HG03354 (cell line): Measurements from ENCODE around the gene IL1RAPL1.
"Not testable (repeated sequence)": the region's sequence is repeated elsewhere in the genome, so short reads cannot be mapped to it uniquely, and the experiment has no call there.

ENCODE experiments used
- ATAC-seq: cut with Tn5 transposase; IDR thresholded peaks from one replicate; pipeline ENCODE4 v1.9.1; 2021; ENCODE audit warnings: mild to moderate bottlenecking; ENCODE audit not compliant: unreplicated experiment, poor library complexity, severe bottlenecking

The IL1RAPL1 gene

GRCh38 chrX:29066516-29066915, 479.3 kb downstream of the IL1RAPL1 start:
- ATAC-seq = no peak

DNA sequence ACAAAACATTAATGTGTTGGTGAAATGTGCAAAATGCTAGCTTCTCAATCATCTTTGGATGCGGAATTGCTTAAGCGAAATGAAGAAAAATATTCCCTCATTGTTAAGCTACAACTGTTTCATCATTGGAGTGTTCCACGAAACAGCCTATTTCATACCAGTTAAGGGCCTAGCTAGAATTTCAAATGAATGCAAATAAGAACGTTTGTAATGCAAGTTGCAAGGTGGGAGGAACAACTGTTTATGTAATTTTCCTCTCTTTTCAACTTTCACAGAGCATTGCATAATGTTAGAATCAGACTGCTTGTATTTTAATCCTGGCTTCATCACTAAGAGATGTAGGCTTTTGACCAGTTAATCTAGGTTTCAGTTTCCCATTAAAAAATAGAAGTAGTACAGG, 480.1 kb downstream of the IL1RAPL1 start:
- ATAC-seq = no peak

DNA sequence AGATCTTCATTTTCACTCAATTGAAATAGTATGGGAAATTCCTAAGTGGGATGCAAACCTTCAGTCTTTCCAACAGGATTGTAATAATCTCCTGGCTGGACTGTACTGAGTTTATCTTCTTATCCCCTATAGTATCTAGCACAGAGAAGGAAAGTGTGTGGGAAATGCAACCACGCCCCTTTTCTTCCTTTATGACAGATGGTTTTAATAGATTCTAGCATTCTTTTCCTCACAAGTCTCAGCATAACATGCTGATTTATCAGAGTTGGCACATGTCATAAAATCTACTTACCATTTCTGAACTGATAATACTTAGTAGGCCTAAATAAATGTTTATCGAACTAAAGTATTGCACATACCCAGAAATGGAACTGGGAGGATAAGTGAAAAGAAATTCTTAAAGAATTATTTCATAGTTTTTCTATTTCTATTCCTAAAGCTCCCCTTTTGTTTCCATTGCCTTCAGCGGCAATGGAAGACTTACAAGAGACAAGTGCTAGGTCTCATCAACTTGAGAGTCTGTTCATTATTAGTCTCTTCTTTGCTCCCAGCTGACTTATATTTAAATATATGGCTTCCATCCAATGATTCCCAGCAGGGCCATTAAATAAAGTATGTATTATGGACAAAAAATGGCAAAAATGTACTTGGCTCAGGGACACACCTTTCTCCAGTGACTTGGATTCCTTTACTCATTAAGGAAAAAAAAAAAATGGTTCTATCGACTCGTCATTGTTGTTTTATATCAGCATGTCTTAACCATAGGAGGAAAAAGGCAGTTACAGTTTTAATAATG, 484.5 kb downstream of the IL1RAPL1 start:
- no peak for ATAC-seq

- no peak for ATAC-seq
Measured at GRCh38 chrX:29082558-29082957, 495.3 kb downstream of the IL1RAPL1 start.

GRCh38 chrX:29083823-29084222, 496.6 kb downstream of the IL1RAPL1 start:
- no peak for ATAC-seq

GRCh38 chrX:29090811-29091210, 503.6 kb downstream of the IL1RAPL1 start:
- no peak for ATAC-seq

- ATAC-seq = no peak
Measured at GRCh38 chrX:29107231-29107630, 520.0 kb downstream of the IL1RAPL1 start.

DNA sequence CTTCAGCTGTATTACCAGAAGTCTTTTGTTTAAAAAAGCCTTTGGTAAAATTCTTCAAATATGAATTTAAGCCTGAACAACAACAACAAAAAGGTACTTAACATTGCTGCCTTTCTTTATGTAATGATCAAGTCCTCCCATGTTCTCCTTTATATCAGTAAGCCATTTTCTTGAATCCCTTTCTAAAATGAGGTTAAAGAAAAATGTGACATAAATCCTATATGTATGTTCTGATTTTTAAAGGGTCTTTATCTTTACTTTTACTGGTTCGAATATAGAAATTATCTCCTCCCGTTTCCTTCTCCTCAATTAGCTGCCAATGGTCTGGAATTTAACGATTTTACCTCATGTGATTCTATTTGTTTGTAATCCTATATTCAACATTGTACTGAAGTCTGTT, 522.8 kb downstream of the IL1RAPL1 start:
- ATAC-seq = no peak

DNA sequence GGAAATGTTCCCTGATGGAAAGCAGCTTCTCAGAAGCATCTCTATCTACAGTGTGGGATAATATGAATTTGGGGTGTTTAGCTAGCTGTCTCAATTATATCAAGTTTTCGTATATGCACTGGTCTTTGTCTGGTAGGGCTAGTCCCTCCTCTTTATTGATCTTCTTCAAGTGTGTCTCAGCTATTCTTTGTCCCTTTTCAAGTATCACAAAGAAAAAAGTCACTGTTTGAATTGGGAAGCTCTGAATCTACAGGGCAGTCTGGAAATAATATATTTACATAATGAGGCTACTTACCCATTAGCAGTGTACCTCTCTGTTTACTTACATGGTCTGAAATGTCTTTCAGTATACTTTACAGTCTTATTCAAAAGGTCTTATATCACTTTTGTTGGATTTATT, 526.0 kb downstream of the IL1RAPL1 start:
- no peak for ATAC-seq

DNA sequence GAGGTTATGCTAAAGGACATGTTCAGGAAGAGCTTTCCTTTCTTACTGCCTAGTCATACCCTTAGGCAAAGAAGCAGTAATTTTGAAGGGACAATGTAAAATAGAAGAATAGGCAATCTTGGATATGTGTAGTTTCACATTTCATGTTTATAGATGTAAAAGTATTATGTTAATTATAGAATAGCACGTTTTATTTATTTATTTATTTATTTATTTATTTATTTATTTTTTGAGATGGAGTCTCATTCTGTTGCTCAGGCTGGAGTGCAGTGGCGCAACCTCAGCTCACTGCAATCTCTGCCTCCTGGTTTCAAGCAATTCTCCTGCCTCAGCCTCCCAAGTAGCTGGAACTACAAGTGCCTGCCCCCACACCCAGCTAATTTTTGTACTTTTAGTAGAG, 535.6 kb downstream of the IL1RAPL1 start:
- not testable (repeated sequence) for ATAC-seq

DNA sequence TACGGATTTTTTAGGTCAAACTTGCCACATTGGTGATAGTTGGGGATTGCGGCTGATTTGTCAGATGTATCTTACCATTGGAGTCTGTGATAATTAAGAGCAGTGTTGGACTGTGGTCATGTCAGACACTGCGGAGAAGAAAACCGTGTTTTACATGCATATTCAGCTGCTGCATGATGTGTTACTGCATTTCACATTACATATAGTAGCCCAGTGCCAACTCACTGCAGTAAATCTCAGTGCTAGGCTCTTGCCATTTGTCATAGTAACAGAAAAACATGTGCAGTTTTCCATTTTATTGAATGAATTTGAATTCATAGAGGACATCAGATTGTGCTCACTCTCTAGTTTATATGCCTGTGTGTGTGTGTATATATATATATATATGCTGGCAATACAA, 543.7 kb downstream of the IL1RAPL1 start:
- ATAC-seq = no peak

GRCh38 chrX:29136904-29137303, 549.7 kb downstream of the IL1RAPL1 start:
- ATAC-seq = no peak

DNA sequence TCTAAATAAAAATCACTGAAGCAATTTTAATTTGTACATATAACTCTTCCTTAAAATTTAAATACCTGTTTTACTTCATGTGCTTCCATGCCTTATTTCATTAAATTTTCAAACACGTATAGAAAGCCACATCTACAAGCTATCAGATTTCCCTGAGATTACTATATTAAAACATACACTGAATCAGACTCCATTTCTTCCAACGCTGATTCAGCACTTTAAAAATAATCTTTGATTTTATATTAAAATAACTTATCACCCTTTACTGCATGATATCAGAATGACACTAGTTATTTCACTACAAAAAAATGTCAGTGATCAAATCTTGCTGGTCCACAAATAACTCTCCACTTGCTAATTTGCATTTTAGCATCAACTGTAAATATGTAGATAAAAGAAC, 550.8 kb downstream of the IL1RAPL1 start:
- no peak for ATAC-seq

GRCh38 chrX:29143356-29143755, 556.1 kb downstream of the IL1RAPL1 start:
- no peak for ATAC-seq

GRCh38 chrX:29143756-29144155, 556.5 kb downstream of the IL1RAPL1 start:
- no peak for ATAC-seq

DNA sequence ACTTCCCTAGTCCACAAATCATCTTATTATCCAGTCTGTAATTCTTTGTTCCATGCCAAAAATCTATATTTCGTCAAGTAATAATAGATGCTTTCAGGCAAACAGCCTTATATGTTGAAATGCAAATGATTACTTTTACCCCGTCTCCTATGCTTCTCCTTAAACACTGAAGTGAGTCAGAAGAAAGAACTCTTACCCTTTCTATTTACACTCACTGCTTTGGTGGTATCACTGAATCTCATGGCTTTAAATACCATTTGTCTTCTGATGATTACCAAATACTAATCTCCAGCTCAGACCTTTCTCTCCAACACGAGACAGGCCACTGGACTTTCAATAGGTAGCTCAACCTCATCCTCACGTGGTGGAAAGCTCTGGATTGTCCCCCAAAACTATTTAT, 558.1 kb downstream of the IL1RAPL1 start:
- no peak for ATAC-seq

- no peak for ATAC-seq
Measured at GRCh38 chrX:29148511-29148910, 561.3 kb downstream of the IL1RAPL1 start.

DNA sequence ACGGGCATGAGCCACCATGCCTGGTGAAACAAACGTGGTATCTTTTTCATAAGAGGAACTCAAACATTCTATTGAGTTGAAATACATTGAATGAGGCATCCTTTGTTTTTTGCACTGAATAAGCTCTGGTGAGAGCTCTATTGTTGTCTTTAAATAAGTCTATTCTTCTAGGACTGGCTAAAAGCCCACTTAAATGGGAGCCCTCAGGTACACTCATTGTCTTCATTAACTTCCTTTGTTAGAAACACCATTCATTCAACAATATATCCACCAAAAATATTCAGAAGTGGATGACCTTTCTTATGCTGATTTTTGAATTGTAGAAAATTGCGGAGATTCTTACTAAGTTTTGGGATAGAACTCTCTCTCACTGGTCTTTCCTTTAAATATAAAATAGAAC, 568.0 kb downstream of the IL1RAPL1 start:
- no peak for ATAC-seq

GRCh38 chrX:29172880-29173279, 585.6 kb downstream of the IL1RAPL1 start:
- no peak for ATAC-seq

DNA sequence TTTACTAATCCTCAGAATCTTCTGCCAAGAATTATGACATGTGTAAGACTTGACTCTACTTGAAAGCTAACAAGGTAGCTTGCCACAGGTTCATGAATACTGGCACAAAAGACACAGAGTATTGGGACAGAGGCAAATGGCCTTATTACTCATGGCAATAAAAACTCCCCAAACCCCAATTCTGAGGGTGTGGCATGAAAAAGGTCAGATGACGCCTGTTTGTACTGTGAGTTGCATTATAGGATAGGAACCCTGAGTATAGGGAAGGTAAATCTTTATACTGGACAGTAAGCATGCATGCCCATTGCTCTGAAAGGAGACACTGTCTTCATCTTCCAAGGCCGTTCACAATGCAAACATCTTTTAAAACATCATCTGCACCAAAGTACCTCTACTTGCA, 600.0 kb downstream of the IL1RAPL1 start:
- no peak for ATAC-seq

DNA sequence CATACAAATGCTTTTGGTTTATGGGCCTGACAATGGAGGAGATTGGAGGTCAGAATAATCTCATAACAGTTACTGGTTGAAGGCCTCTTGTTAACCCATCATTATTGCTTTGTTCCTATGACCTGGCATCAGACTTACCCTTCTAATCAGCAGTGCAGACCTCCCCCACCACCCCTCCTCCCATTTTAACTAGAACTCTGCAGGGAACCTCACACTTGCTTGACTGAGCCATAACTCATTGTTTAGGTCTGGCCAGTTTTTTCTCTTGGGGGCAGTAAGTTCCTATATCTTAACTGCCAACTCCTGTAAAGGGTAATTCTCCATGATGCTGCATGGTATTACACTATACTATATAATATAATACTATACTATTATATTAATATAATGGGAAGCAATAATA, 609.3 kb downstream of the IL1RAPL1 start:
- no peak for ATAC-seq

DNA sequence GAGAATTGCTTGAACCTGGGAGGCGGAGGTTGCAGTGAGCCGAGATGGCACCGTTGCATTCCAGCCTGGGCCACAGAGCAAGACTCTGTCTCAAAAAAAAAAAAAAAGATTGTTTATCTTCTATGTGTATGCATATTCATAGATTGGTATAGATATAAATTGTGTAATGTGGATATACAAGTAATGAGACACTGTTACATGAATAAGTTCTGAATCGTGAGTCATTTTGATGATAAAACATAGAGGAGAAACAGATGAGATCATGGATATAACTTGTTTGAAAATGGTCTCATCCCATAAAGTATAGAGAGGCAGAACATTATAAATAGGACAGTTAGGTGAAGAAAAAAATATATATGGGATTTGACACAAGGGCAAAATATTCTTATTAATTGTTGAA, 628.0 kb downstream of the IL1RAPL1 start:
- no peak for ATAC-seq
